Medulla oblongata (tissue), 1 donor: ENCODE measurements around the gene DHRSX.
"Not testable (repeated sequence)": the region's sequence is repeated elsewhere in the genome, so short reads cannot be mapped to it uniquely, and the experiment has no call there.

Experiments
- DNase-seq: peaks from one replicate; pipeline ENCODE4 v3.0.0-alpha.2; 2015; ENCODE audit errors: extremely low spot score

DHRSX gene

DNA sequence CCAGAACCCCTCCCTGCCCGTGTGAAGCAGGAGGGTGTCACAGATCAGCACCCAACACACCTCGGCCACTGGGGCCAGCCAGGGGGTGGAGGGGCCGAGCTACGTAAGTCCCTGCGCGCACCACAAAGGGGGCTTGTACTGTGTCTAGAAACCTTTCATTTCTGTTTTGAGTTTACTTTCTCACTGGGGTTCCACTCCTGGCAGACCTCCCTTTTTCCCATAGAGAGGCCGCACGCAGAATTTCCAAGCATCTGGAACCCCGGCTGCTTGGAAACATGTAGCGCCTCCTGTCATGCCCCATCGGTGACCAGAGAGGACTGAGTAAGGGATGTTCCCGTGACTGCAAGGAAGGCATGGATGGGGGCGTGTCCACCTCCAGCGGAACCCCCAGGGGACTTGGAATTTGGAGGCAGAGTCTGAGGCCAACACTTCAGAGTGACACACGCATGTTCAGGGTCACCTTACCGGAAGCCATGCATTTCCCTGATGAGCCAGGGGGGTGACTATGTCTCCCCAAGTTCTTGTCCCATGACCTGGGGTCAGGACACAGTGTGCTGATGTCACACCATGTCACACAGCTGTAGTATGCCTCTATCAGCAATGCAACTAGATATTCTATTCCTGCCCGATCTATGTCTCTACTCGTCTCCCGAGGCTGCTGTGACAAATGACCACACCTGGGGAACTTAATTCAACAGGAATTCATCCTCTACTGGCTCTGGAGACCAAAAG, 105.3 kb downstream of the DHRSX start:
- no peak for DNase-seq

DNA sequence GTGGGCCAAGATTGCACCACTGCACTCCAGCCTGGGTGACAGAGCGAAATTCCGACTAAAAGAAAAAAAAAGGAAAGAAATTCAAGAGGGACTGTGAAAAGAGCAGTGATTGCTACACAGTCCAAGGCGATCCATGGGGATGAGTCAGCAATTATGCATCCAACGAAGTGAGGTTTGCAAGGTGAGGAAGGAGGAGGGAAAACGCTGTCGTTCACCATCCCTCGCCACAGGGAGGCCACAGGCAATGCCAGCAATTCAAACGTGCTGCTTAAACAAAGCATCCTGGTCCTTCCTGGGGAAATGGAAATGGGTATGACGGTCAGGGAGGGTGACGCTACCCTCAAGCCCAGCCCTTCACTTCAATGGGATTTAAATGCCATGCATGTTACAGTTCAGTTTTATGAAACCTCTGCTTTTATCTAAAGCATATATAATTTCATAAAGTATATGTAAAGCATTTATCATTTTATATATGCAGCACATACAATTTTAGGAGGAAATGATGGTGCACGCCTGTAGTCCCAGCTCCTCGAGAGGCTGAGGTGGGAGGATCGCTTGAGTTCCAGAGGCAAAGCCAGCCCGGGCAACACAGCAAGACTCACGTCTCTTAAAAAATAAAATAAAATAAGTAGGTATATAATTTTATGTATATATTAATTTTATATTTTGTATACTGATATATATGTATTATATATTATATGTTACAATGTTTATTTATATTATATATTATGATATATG, 108.7 kb downstream of the DHRSX start:
- DNase-seq: no peak

DNA sequence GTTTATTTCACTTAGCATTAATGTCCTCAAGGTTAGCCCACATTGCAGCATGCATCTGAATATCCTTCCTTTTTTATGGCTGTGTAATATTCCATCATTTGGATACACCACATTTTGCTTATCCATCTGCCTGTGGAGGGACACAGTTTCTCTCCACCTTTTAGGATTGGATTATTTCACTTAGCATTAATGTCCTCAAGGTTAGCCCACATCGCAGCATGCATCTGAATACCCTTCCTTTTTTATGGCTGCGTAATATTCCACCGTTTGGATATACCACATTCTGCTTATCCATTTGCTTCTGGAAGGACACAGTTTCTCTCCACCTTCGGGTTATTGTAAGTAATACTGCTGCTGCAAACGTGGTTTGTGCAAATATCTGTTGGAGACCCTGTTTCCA, 110.0 kb downstream of the DHRSX start:
- DNase-seq: no peak

DNA sequence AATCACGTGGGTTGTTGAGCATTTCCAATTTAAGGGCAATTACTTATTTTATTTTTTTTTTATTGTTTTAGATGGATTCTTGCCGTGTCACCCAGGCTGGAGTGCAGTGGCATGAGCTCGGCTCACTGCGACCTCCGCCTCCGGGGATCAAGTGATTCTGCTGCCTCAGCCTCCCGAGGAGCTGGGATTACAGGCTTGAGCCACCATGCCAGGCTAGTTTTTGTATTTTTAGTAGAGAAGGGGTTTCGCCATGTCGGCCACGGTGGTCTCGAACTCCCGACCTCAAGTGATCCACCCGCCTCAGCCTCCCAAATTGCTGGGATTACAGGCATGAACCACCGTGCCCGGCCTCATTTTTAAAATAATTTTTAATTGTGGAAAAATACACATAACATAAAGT, 111.0 kb downstream of the DHRSX start:
- not testable (repeated sequence) for DNase-seq

DNA sequence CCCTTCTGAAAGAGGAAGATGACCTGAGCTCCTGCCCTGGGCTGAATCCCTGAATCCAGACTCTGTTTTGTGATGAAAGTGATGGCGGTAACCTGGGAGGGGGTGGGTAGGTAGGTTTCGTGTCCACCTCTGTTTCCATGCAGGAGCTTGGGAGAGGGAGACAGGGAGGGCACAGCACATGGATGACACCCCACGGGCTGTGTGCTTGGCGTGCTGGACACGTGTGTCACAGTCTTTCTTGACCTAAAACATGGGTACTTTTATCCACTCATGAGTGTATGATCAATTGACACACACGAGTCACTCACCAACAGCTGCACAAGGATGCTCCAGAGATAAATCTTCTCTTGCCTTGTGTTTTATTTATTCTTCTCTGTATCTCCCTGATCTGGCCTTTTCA, 111.5 kb downstream of the DHRSX start:
- no peak for DNase-seq

DNA sequence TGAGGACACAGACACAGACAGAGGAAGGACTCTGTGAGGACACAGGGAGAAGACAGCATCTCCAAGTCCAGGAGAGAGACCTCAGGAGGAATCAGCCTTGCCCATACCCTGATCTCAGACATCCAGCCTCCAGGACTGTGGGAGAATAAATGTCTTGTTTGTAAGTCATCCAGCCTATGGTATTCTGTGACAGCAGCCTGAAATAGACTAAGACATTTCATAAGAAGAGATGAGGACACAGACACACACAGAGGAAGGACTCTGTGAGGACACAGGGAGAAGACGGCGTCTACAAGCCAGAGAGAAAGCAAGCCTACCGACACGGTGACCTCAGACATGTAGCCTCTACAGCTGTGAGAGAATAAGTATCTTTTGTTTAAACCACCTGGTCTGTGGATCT, 112.1 kb downstream of the DHRSX start:
- no peak for DNase-seq

DNA sequence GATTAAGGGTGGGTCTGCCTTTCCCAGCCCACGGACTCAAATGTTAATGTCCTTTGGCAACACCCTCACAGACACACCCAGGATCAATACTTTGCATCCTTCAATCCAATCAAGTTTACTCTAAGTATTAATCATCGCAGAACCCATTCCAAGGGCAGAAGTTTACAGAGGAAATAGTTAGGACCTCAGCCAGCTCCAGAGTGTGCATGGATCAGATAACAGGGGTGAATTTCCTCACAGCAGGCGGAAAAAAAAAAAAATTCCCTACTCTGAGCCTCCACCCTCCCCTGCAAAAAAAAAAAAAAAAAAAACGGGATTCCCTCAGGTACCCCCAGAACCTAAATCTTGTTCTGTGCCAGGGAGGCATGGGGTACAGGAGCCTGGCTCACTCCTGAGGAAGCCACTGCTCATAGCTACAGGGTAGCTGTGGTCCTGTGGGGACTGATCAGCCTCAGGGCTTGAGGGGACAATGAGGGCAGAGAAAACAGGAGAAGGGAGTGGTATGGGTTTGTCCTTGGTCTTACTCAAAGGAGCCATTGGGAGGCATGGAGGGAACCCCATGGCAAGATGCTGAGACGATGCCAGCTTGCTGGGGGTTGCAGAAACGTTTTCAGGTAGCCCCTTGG, 113.0 kb downstream of the DHRSX start:
- no peak for DNase-seq

DNA sequence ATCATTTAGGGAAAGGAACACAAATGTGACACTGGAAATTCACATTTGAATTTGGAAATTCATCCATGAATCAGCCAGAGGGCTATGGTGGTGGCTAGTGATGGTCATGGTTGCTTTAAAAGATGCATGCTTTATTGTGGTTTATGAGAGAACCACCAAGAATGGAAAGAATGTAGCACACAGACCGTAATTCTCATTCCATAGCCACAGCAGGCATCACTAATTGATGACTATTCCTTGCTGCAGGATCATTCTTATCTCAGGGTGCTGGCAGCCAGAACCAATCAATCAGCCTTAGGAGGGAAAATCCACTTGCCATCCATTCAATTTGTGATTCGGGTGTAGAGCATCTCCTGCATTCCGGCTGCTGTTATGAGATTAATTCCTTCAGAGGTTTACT, 115.6 kb downstream of the DHRSX start:
- DNase-seq: no peak

DNA sequence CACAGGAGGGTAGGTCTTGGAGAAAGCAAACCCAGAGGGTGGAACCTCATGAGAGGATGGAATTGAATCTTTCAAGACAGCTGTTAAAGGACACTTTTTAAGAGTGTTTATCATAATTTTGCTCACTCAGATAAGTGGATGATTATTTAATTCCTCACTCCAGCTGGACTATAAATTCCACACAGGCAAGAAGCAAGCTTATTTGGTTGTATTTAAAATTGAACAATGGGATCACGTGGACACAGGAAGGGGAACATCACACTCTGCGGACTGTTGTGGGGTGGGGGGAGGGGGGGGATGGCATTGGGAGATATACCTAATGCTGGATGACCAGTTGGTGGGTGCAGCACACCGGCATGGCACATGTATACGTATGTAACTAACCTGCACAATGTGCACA, 116.3 kb downstream of the DHRSX start:
- no peak for DNase-seq

DNA sequence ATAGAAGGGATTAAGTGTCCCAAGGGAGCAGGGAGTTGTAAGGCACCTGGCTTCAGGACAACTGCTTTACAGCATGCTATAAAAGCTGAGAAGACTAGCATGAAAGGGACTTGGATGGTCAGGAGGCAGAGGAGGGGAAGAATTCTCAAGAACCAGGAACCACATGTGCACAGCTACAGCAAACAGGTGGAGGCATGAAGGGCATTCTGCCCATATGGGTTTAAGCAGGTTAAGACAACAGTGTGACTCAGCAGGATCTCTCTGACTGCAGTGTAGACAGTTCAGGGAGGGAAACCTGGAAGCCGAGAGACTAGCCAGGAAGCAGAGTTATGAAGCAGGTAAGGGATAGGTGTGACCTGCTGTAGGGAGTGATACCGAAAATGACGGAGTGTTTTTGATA, 117.0 kb downstream of the DHRSX start:
- no peak for DNase-seq

DNA sequence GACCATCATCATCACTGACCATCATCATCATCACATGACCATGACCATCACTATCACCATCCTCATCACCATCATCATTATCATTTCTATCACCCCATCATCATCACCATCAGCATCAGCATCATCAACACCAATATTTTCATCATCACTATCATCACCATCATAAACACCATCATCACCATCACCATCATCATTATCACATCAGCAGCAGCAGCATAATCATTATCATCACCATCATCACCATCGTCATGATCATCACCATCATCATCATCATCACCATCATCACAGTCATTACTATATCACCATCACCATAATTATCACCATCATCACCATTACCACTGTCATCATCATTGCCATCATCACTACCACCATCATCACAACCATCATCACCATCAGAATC, 117.6 kb downstream of the DHRSX start:
- no peak for DNase-seq

DNA sequence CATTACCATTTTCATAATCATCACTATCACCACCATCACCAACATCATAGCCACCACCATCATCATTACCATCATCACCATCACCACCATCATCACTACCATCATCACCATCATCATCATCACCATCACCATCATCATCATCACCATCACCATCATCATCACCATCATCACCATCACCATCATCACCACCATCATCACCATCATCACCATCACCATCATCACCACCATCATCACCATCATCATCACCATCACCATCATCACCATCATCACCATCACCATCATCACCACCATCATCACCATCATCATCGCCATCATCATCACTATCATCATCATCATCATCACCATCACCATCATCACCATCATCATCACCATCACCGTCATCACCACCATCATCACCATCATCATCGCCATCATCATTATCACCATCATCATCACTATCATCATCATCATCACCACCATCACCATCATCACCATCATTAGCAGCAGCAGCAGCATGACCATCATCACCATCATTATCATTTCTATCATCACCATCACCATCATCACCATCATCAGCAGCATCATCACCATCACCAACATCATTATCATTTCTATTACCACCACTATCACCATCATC, 118.2 kb downstream of the DHRSX start:
- not testable (repeated sequence) for DNase-seq

DNA sequence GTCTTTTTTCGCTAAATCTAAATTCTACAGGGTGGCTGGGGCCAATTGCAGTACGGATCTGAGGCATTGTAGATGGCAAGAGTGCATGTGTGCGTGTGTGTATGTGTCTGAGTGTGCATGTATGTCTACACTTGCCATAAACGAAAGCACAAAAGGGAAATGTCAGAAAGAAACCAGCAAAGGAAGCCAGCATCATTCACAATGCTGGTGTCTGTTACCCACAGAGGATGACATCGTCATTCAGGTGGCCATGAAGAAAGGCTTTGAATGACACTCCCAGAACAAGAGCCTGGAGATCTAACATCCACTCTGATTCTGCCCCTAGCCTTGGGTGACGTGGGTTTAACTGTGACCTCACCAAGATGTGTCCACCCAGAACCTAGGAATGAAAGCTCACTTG, 124.6 kb downstream of the DHRSX start:
- DNase-seq: no peak

DNA sequence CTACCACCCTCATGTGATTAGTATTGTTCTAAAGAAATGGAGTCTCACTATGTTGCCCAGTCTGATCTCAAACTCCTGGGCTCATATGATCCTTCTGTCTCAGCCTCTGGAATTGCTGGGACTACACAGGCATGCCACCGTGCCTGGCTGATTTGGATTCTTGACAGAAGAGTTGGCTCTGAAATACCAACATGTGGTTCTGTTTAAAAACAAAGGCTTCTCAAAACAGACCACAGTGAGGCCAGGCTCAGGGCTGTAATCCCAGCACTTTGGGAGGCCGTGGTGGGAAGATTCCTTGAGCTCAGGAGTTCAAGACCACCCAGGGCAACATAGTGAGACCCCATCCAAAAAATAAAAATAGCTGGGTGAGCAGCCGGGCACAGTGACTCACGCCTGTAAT, 126.7 kb downstream of the DHRSX start:
- DNase-seq: no peak

DNA sequence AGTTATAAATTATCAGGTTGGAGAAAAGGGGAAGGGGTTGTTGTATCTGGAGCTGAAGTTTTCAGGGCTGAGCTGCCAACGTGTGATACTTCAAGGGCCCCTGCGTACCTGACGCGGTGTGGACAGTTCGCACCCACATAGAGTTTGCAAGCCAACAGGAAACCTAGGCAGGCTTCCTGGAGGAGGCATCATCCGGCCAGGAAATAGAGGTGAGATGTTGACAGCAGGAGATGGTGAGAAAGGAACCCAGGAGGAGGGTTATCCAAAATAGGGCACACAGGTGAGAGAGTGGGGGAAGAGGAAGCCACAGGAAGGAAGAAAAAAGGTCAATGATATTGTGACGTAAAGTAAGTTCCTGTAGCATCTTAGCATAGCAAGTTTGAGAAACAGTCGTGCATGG, 127.2 kb downstream of the DHRSX start:
- DNase-seq: no peak

DNA sequence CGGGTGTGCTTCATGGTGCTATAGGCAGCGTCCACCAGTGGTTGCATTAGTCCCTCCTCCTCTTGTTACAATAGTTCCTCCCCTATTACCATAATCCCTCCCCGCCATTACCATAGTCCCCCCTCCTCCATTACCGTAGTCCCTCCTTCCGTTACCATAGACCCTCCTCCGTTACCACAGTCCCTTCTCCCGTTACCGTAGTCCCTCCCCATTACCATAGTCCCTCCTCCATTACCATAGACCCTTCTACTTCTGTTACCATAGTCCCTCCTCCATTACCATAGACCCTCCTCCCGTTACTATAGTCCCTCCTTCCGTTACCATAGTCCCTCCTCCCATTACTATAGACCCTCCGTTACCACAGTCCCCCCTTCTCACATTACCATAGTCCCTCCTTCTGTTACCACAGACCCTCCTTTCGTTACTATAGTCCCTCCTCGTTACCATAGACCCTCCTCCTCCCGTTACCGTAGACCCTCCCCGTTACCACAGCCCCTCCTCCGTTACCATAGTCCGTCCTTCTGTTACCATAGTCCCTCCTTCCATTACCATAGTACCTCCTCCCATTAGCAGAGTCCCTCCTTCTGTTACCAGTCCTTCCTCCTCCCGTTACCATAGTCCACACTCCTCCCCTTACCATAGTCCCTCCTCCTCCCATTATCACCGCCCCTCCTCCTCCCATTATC, 129.6 kb downstream of the DHRSX start:
- no peak for DNase-seq

DNA sequence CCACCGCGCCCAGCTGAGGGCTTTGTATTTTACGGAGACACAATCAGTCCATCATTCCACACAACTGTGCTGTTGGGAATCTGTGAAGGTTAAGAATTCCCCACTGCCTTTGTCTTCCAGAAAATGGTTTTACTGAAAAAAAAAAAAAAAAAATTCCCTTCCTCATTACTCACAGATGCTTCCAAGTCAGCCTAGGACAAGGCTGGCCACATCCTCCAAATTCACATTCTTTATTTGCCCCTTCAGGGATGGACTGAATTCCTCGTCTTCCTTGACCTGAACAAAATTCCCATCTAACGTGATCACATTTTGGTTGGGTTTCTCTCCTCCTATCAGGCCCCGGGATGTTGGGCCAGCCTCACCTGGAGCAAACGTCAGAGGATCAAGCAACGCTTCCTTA, 130.3 kb downstream of the DHRSX start:
- no peak for DNase-seq

DNA sequence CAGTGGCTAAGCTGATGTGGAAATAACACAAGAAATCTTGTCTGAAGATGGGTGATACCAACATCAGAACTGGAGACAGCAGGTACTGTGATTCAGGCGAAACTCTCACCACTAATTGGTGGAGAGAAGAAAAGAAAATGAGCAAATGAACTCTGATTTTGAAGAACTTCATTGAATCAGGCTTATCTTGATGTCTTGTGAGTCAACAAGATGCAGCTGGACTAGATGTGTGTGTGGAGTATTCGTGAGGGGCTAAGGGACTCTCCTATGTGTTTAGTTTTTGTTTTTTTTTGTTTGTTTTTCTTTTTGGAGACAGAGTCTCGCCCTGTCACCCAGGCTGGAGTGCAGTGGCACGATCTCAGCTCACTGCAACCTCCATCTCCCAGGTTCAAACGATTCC, 131.6 kb downstream of the DHRSX start:
- DNase-seq: no peak

DNA sequence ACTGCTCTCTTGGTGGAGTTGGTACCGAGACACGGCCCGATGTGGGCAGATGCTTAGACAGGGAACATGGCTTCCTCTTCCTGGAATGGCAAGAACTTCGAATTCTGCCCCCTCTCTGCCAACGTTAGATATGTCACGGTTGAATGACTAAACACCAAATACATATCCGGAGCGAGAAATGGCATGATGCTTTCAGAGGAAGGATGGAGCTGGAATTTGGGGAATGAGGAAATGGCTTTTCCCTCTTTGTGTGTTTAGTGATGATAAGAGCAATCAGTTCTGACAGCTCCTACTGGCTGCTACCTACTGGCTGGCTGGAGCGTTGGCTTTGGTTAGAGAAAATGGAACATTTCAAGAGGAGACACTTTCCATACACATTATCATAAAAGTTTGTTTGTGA, 140.0 kb downstream of the DHRSX start:
- no peak for DNase-seq

DNA sequence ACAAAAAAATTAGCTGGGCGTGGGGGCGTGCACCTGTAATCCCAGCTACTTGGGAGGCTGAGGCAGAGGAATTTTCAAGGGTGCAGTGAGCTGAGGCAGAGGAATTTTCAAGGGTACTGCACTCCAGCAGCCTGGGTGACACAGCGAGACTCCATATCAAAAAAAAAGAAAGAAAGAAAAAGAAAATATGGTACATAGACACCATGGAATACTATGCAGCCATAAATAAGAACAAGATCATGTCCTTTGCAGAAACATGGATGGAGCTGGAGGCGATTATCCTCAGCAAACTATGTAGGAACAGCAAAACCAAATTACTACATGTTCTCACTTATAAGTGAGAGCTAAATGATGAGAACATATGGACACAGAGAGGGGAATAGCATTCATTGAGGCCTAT, 141.3 kb downstream of the DHRSX start:
- DNase-seq: not testable (repeated sequence)

DNA sequence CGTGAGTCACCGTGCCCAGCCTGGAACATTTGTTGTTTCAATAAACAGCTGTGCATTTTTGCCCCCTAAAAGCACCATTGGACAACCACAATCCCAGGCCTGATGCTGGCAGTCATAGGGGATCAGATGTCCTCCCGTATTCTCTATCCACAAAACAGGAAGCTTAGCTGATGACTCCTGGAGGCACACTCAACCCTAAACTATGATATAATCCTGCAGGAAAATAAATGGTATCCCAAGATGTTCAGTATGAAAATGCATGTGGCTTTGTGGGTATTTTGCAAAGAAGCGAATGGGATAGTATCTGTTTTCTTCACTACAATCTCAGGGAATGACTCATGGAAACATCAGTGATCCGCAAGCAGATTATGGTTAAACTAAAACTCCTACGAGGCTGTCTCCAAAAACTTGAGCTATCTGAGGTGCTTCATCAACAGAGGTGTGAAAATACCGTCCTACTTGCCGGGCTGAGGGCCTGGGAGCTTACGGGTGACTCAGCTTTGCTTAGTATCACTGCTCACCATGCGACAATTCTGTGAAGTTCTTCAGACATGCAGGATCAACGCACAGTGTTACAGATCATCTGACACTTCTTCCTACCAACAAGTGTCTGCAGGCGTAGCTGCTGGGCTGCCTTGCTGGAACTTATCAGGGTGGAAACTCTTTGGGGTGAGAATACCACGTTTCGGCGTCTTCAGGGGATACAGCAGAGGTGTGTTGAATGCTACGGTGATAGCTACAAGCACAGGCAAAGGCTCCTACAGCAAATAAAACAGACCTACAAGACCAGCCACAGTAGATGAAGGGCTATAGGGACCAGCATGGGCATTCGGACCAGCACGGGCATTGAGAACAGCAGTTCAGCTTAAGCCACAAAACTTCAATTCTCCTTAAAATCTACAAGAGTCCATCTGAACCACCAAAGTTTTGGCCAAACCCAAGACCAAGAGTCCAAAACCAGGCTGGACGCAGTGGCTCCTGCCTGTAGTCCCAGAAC, 148.5 kb downstream of the DHRSX start:
- no peak for DNase-seq
